Mesendoderm (in vitro differentiated cells): ENCODE data around the gene NTNG2.

ENCODE experiments used
- DNase-seq: peaks from one replicate; pipeline ENCODE4 v3.0.0; 2013
- H2AK5ac ChIP-seq: 2 replicates; pipeline ENCODE4 v1.6.1; 2013; ENCODE audit warnings: low read length, inconsistent platforms
- H2BK120ac ChIP-seq: 2 replicates; pipeline ENCODE4 v1.6.1; 2013; ENCODE audit warnings: low read depth, mild to moderate bottlenecking, low read length, moderate library complexity, mixed read lengths
- H2BK15ac ChIP-seq: replicated peaks from 2 replicates; pipeline ENCODE4 v1.6.1; 2013; ENCODE audit warnings: low read depth, mild to moderate bottlenecking, moderate library complexity
- H2BK5ac ChIP-seq: 2 replicates; pipeline ENCODE4 v1.6.1; 2013; ENCODE audit warnings: low read length, inconsistent platforms
- H3K18ac ChIP-seq: 2 replicates; pipeline ENCODE4 v1.6.1; 2013; ENCODE audit warnings: mild to moderate bottlenecking, low read length, mixed read lengths
- H3K23ac ChIP-seq: one replicate; pipeline ENCODE4 v1.6.1; 2013; ENCODE audit warnings: low read length
- H3K27ac ChIP-seq: 2 replicates; pipeline ENCODE4 v1.5.1; 2013; ENCODE audit warnings: low read depth, mild to moderate bottlenecking, inconsistent platforms, low read length, moderate library complexity
- H3K27me3 ChIP-seq: 2 replicates; pipeline ENCODE4 v1.6.1; 2013; ENCODE audit warnings: low read length, control low read depth, mild to moderate bottlenecking, inconsistent platforms; ENCODE audit not compliant: insufficient read depth, poor library complexity
- H3K36me3 ChIP-seq: 2 replicates; pipeline ENCODE4 v1.6.1; 2013; ENCODE audit warnings: low read length, inconsistent platforms; ENCODE audit not compliant: control insufficient read depth, insufficient read depth
- H3K4ac ChIP-seq: one replicate; pipeline ENCODE4 v1.6.1; 2013; ENCODE audit warnings: low read depth, mild to moderate bottlenecking, low read length, moderate library complexity
- H3K4me1 ChIP-seq: 2 replicates; pipeline ENCODE4 v1.6.1; 2013; ENCODE audit warnings: low read depth, low read length, inconsistent platforms; ENCODE audit not compliant: control insufficient read depth
- H3K4me2 ChIP-seq: 2 replicates; pipeline ENCODE4 v1.6.1; 2013; ENCODE audit warnings: low read length
- H3K4me3 ChIP-seq: 2 replicates; pipeline ENCODE4 v1.5.1; 2013; ENCODE audit warnings: mild to moderate bottlenecking, low read length
- H3K56ac ChIP-seq: one replicate; pipeline ENCODE4 v1.6.1; 2013; ENCODE audit warnings: low read length
- H3K79me1 ChIP-seq: 2 replicates; pipeline ENCODE4 v1.6.1; 2013; ENCODE audit warnings: low read length, inconsistent platforms
- H3K79me2 ChIP-seq: 2 replicates; pipeline ENCODE4 v1.6.1; 2013; ENCODE audit warnings: mild to moderate bottlenecking, low read length; ENCODE audit not compliant: control insufficient read depth, insufficient read depth
- H3K9ac ChIP-seq: 2 replicates; pipeline ENCODE4 v1.6.1; 2013; ENCODE audit warnings: low read length, inconsistent platforms
- H4K5ac ChIP-seq: one replicate; pipeline ENCODE4 v1.6.1; 2013; ENCODE audit warnings: low read length
- H4K8ac ChIP-seq: one replicate; pipeline ENCODE4 v1.6.1; 2013; ENCODE audit warnings: low read depth, mild to moderate bottlenecking, control low read depth, low read length, moderate library complexity
- WGBS: extraction: QIAGEN DNeasy Blood & Tissue Kit; methylation state at CpG from one replicate; pipeline ENCODE4 v1.1.7; 2013; ENCODE audit warnings: low lambda C conversion rate, missing lambda C conversion rate; ENCODE audit not compliant: insufficient coverage; ENCODE audit errors: extremely low coverage; 5-methylcytosine and 5-hydroxymethylcytosine counted together

NTNG2 gene

DNA sequence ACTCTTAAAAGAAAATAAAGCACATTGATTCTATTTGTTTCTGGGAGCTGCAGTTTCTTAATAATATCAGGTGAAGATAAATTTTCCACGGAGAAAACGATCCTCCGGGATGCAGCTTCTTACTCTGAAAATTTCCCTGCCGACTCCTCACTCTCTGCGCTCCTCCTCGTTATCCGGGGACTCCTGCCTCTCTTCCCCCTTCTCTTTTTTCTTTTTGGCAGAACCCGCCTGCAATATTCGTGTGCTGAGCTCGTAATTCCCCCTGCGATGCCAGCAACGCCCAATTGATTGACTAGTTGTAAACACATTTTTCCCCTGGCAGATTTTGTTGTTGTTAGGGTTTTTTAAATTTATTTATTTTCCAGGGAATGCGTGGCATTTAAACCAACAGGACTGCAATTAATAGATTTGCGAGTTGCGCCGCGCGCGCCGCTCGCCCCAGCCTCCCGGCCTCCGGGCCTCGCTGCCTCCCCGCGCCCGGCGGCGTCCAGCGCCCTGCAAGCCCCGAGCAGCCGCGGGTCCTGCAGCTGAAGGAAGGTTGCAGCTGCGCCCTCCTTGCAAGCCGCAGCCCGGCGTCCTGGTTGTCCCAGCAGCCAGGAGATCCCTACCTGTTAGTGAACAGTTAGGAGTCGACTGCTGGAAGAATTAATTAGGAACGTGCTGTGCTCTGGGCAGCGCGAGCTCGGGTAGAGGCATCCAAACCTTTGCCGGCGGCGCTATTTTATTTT, 2.2 kb downstream of the NTNG2 start:
- Histone ChIP-seq H4K8ac (no peak overlapping the region), H3K56ac (no peak overlapping the region), H3K18ac (no peak overlapping the region), H3K79me1 (no peaks in the 10 kb centered on the region), H3K27me3 (peaks cover 45% of the 10 kb centered on the region), H3K4me2 (no peak overlapping the region), H2BK15ac (no peak overlapping the region), H3K79me2 (no peaks in the 10 kb centered on the region), H3K4me3 (no peak overlapping the region), H3K23ac (peak overlapping the region; percentile 66), H2AK5ac (no peak overlapping the region), H3K36me3 (no peaks in the 10 kb centered on the region), H2BK5ac (no peak overlapping the region), H2BK120ac (no peak overlapping the region), H4K5ac (no peak overlapping the region), H3K27ac (no peak overlapping the region), H3K4me1 (no peaks in the 10 kb centered on the region), H3K9ac (no peak overlapping the region), H3K4ac (no peak overlapping the region)
- peak; percentile 19 for DNase-seq
- WGBS: no CpG with 5 or more reads among the region's 45 CpGs

GRCh38 chr9:132164604-132165362, 2.9 kb downstream of the NTNG2 start:
- H3K4ac ChIP-seq: no peak overlapping the region
- no peak overlapping the region for H4K8ac ChIP-seq
- DNase-seq: no peak
- H3K27me3 ChIP-seq: peaks cover 41% of the 10 kb centered on the region
- no peak overlapping the region for H4K5ac ChIP-seq
- no peak overlapping the region for H2AK5ac ChIP-seq
- no peak overlapping the region for H2BK15ac ChIP-seq
- H3K4me3 ChIP-seq: no peak overlapping the region
- no peak overlapping the region for H3K27ac ChIP-seq
- H3K9ac ChIP-seq: no peak overlapping the region
- no peak overlapping the region for H3K56ac ChIP-seq
- H2BK120ac ChIP-seq: no peak overlapping the region
- H3K18ac ChIP-seq: no peak overlapping the region
- no CpG with 5 or more reads among the region's 16 CpGs for WGBS
- no peak overlapping the region for H3K23ac ChIP-seq
- H2BK5ac ChIP-seq: no peak overlapping the region
- H3K4me1 ChIP-seq: no peaks in the 10 kb centered on the region
- H3K36me3 ChIP-seq: no peaks in the 10 kb centered on the region
- no peaks in the 10 kb centered on the region for H3K79me2 ChIP-seq
- no peak overlapping the region for H3K4me2 ChIP-seq
- no peaks in the 10 kb centered on the region for H3K79me1 ChIP-seq

- Histone ChIP-seq H3K9ac (no peak overlapping the region), H3K27ac (no peak overlapping the region), H4K8ac (no peak overlapping the region), H3K4me2 (no peak overlapping the region), H2BK5ac (no peak overlapping the region), H3K36me3 (no peaks in the 10 kb centered on the region), H3K4me3 (no peak overlapping the region), H3K18ac (no peak overlapping the region), H2BK15ac (no peak overlapping the region), H3K79me2 (no peaks in the 10 kb centered on the region), H3K56ac (no peak overlapping the region), H3K4me1 (no peaks in the 10 kb centered on the region), H2AK5ac (no peak overlapping the region), H3K27me3 (peaks cover 41% of the 10 kb centered on the region), H2BK120ac (no peak overlapping the region), H3K4ac (no peak overlapping the region), H4K5ac (no peak overlapping the region), H3K23ac (no peak overlapping the region), H3K79me1 (no peaks in the 10 kb centered on the region)
- peak; percentile 77 for DNase-seq
- WGBS: no CpG with 5 or more reads among the region's 19 CpGs
Observed at GRCh38 chr9:132166599-132166998, 4.7 kb downstream of the NTNG2 start.

- Histone ChIP-seq H4K8ac (no peak overlapping the region), H4K5ac (no peak overlapping the region), H3K27me3 (peaks cover 41% of the 10 kb centered on the region), H2BK15ac (no peak overlapping the region), H3K27ac (no peak overlapping the region), H3K23ac (no peak overlapping the region), H3K18ac (no peak overlapping the region), H3K56ac (no peak overlapping the region), H3K4ac (no peak overlapping the region), H2AK5ac (no peak overlapping the region), H3K4me2 (no peak overlapping the region), H2BK5ac (no peak overlapping the region), H3K4me3 (no peak overlapping the region), H3K36me3 (no peaks in the 10 kb centered on the region), H3K9ac (no peak overlapping the region), H3K4me1 (no peaks in the 10 kb centered on the region), H3K79me2 (no peaks in the 10 kb centered on the region), H3K79me1 (no peaks in the 10 kb centered on the region), H2BK120ac (no peak overlapping the region)
- DNase-seq: no peak
- WGBS: no CpG with 5 or more reads among the region's 7 CpGs
Observed at GRCh38 chr9:132167192-132167591, 5.3 kb downstream of the NTNG2 start.

- H3K79me1 ChIP-seq: no peaks in the 10 kb centered on the region
- H2BK15ac ChIP-seq: no peak overlapping the region
- H3K23ac ChIP-seq: no peak overlapping the region
- H3K79me2 ChIP-seq: no peaks in the 10 kb centered on the region
- H4K5ac ChIP-seq: no peak overlapping the region
- H3K36me3 ChIP-seq: no peaks in the 10 kb centered on the region
- H3K9ac ChIP-seq: no peak overlapping the region
- no peak overlapping the region for H2BK120ac ChIP-seq
- no CpG with 5 or more reads among the region's 8 CpGs for WGBS
- no peak overlapping the region for H2BK5ac ChIP-seq
- no peaks in the 10 kb centered on the region for H3K4me1 ChIP-seq
- no peak overlapping the region for H3K4me2 ChIP-seq
- H2AK5ac ChIP-seq: no peak overlapping the region
- no peak for DNase-seq
- no peak overlapping the region for H3K56ac ChIP-seq
- no peak overlapping the region for H4K8ac ChIP-seq
- peaks cover 30% of the 10 kb centered on the region for H3K27me3 ChIP-seq
- no peak overlapping the region for H3K4ac ChIP-seq
- H3K4me3 ChIP-seq: no peak overlapping the region
- no peak overlapping the region for H3K18ac ChIP-seq
- H3K27ac ChIP-seq: no peak overlapping the region
Observed at GRCh38 chr9:132168347-132168746, 6.5 kb downstream of the NTNG2 start.
